Lung (tissue), 12 donors: Measurements from ENCODE around the gene PRKCA. TPM values are rescaled to one million over a fixed set of nuclear protein-coding genes. Genes with fewer than 3 reads are reported as not detected.

Experiments
- ATAC-seq: fragments of 200-7000 bp; cut with Tn5 transposase; one replicate; pipeline ENCODE4 v1.9.1; 2020; ENCODE audit warnings: moderate number of reproducible peaks; ENCODE audit not compliant: insufficient read depth, low FRiP score
- DNase-seq, 3 donors: peaks; one replicate each; pipeline ENCODE4 v3.0.0-alpha.2; 2013 to 2017
- H3K27ac ChIP-seq, 2 donors: one replicate each; pipeline ENCODE4 v1.5.1; 2013; ENCODE audit warnings: mild to moderate bottlenecking in 2 of 2, moderate library complexity in 2 of 2, control low read depth in 1 of 2, inconsistent platforms in 1 of 2, low read depth in 1 of 2, low read length in 1 of 2
- H3K27me3 ChIP-seq, 3 donors: one replicate each; pipeline ENCODE4 v1.5.1; 2013; ENCODE audit warnings: low read length in 2 of 3; ENCODE audit not compliant: control insufficient read depth in 3 of 3, insufficient read depth in 3 of 3
- H3K36me3 ChIP-seq, 4 donors: one replicate each; pipeline ENCODE4 v1.5.1; 2013; ENCODE audit warnings: low read length in 4 of 4, mild to moderate bottlenecking in 1 of 4, moderate library complexity in 1 of 4; ENCODE audit not compliant: control insufficient read depth in 4 of 4, insufficient read depth in 4 of 4
- H3K4me1 ChIP-seq, 5 donors: one replicate each; pipeline ENCODE4 v1.5.1; 2013; ENCODE audit warnings: low read length in 5 of 5, mild to moderate bottlenecking in 2 of 5, moderate library complexity in 1 of 5; ENCODE audit not compliant: control insufficient read depth in 5 of 5, insufficient read depth in 5 of 5
- H3K4me3 ChIP-seq: one replicate; pipeline ENCODE4 v1.5.1; 2013; ENCODE audit warnings: mild to moderate bottlenecking, control low read depth, moderate library complexity
- H3K9ac ChIP-seq, 2 donors: one replicate each; pipeline ENCODE4 v1.5.1; 2013; ENCODE audit warnings: low read length in 2 of 2, control low read depth in 1 of 2; ENCODE audit not compliant: insufficient read depth in 1 of 2
- H3K9me3 ChIP-seq, 4 donors: one replicate each; pipeline ENCODE4 v1.5.1; 2013; ENCODE audit warnings: low read length in 3 of 4, mild to moderate bottlenecking in 1 of 4, moderate library complexity in 1 of 4; ENCODE audit not compliant: control insufficient read depth in 4 of 4, insufficient read depth in 3 of 4
- WGBS, 2 donors: extraction: QIAGEN DNeasy Blood & Tissue Kit; methylation state at CpG; one replicate each; pipeline ENCODE4 v1.1.7; 2013; 5-methylcytosine and 5-hydroxymethylcytosine counted together
- polyA plus RNA-seq, 2 donors: library from polyadenylated mRNA; stranded (reverse); fragments of 200-250 nt; gene quantifications; one replicate each; pipeline ENCODE4 v1.2.1, GENCODE V29; 2013
- total RNA-seq, 2 donors: library from RNA; depleted of rRNA in 1 of 2; stranded (reverse); fragments of >200 nt in 1 of 2; gene quantifications; one replicate each; pipeline ENCODE4 v1.2.1, GENCODE V29; 2014 to 2021
- TF ChIP-seq, protein P1 (sequence below): IDR thresholded peaks from 2 replicates; pipeline ENCODE4 v1.5.1; 2012; ENCODE audit warnings: mild to moderate bottlenecking; ENCODE audit errors: control extremely low read depth, extremely low read depth
- donor health status: control.
- donor health status: control.
- donor health status: Bipolar disorder and iron deficiency.
- donor health status: healthy.
- donor health status: DM: yes; HTN: yes; CAD: no.

PRKCA gene
- total and polyA plus RNA-seq, 4 donors, result 3.4 to 34.8 (median 13.8) TPM

GRCh38 chr17:66692421-66692690 lies 389.9 kb downstream of the PRKCA start:
- TF ChIP-seq, protein P1, sequence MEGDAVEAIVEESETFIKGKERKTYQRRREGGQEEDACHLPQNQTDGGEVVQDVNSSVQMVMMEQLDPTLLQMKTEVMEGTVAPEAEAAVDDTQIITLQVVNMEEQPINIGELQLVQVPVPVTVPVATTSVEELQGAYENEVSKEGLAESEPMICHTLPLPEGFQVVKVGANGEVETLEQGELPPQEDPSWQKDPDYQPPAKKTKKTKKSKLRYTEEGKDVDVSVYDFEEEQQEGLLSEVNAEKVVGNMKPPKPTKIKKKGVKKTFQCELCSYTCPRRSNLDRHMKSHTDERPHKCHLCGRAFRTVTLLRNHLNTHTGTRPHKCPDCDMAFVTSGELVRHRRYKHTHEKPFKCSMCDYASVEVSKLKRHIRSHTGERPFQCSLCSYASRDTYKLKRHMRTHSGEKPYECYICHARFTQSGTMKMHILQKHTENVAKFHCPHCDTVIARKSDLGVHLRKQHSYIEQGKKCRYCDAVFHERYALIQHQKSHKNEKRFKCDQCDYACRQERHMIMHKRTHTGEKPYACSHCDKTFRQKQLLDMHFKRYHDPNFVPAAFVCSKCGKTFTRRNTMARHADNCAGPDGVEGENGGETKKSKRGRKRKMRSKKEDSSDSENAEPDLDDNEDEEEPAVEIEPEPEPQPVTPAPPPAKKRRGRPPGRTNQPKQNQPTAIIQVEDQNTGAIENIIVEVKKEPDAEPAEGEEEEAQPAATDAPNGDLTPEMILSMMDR, result no peak
- Histone ChIP-seq H3K27me3 (peaks cover 0 to 2% (median 0%) of the 10 kb centered on the region in 3 donors), H3K36me3 (peaks cover 0 to 16% (median 11%) of the 10 kb centered on the region in 4 donors), H3K4me3 (no peak overlapping the region), H3K27ac (no peak overlapping the region), H3K4me1 (peaks cover 0 to 16% (median 9%) of the 10 kb centered on the region in 5 donors), H3K9ac (no peak overlapping the region), H3K9me3 (no peaks in the 10 kb centered on the region)
- no peak for ATAC-seq
- 73 to 96% methylated on average over 3 of the region's 3 CpGs for WGBS, 2 donors
- no peak for DNase-seq

DNA sequence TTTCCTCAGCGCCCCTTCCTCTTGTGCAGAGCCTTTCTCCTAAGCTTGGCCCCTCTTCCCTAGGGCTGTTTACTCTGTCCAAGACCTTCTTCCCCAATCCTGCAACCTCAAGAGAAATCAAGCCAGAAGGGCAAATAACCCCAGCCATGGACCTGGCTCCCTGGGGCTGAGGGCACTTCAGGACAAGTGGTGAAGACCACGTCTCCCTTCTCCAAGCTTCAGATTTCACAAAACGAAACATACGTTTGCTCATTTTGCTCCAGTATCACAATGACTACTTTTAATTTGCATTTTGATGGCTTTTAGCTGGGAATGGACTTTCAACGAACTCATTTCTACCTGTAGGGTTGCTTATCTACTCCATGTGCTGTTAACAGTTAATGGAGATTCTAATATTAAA lies 392.7 kb downstream of the PRKCA start:
- TF ChIP-seq, protein P1, result no peak
- H3K36me3 ChIP-seq, result peaks cover 0 to 14% (median 4%) of the 10 kb centered on the region in 4 donors
- H3K4me3 ChIP-seq, result no peak overlapping the region
- no peak overlapping the region for H3K27ac ChIP-seq
- ATAC-seq (no peak), DNase-seq (no peak)
- no peak overlapping the region for H3K9ac ChIP-seq
- peaks cover 0 to 16% (median 7%) of the 10 kb centered on the region in 5 donors for H3K4me1 ChIP-seq
- no peaks in the 10 kb centered on the region for H3K27me3 ChIP-seq
- 91 to 95% methylated on average over 5 of the region's 5 CpGs for WGBS, 2 donors
- H3K9me3 ChIP-seq, result peaks cover 0 to 4% (median 2%) of the 10 kb centered on the region in 4 donors

GRCh38 chr17:66698270-66698669 lies 395.9 kb downstream of the PRKCA start:
- H3K9me3 ChIP-seq, result peaks cover 0 to 4% (median 2%) of the 10 kb centered on the region in 4 donors
- no peak for ATAC-seq

GRCh38 chr17:66701462-66701861 lies 399.0 kb downstream of the PRKCA start:
- Histone ChIP-seq H3K36me3 (peaks cover 0 to 14% (median 2%) of the 10 kb centered on the region in 4 donors), H3K9ac (no peak overlapping the region), H3K9me3 (peaks cover 0 to 4% (median 2%) of the 10 kb centered on the region in 4 donors), H3K4me3 (no peak overlapping the region), H3K4me1 (peaks cover 0 to 5% (median 0%) of the 10 kb centered on the region in 5 donors), H3K27me3 (no peaks in the 10 kb centered on the region), H3K27ac (no peak overlapping the region)
- TF ChIP-seq, protein P1, result no peak
- DNase-seq (no peak), ATAC-seq (no peak)

More at GRCh38 chr17:66698270-66698669, 395.9 kb downstream of the PRKCA start:
- no peak overlapping the region for H3K4me3 ChIP-seq
- H3K4me1 ChIP-seq, result no peaks in the 10 kb centered on the region
- no peak for DNase-seq
- H3K9ac ChIP-seq, result no peak overlapping the region
- H3K36me3 ChIP-seq, result peaks cover 0 to 14% (median 4%) of the 10 kb centered on the region in 4 donors
- TF ChIP-seq, protein P1, result no peak
- H3K27me3 ChIP-seq, result no peaks in the 10 kb centered on the region
- no peak overlapping the region for H3K27ac ChIP-seq
